K562 (cell line): Measurements from ENCODE around the gene ZNF366. TPM values are rescaled to one million over a fixed set of nuclear protein-coding genes. Genes with fewer than 3 reads are reported as not detected.
A peak's percentile ranks its signal among the peaks of the same experiment; 100 is the strongest.

Experiments
- BACH1 ChIP-seq: fragments of 200-800 bp; sonication (Bioruptor generic); IDR thresholded peaks from 2 replicates; pipeline ENCODE4 v1.6.1; 2016; ENCODE audit warnings: missing genetic modification characterization, missing compliant biosample characterization
- FOXJ3 ChIP-seq: sonication (generic); formaldehyde crosslinking; IDR thresholded peaks from 2 replicates; pipeline ENCODE4 v1.4.0; 2020; ENCODE audit warnings: mild to moderate bottlenecking, missing genetic modification reagents
- ILK ChIP-seq: fragments of 450-650 bp; IDR thresholded peaks from 2 replicates; pipeline ENCODE4 v1.6.1; 2016; ENCODE audit warnings: missing genetic modification characterization, low read depth, mild to moderate bottlenecking, missing compliant biosample characterization, moderate library complexity, borderline replicate concordance
- KAT8 ChIP-seq: fragments of 450-650 bp; IDR thresholded peaks from 2 replicates; pipeline ENCODE4 v1.6.1; 2016; ENCODE audit warnings: low read depth, mild to moderate bottlenecking
- LEF1 ChIP-seq: fragments of 450-650 bp; IDR thresholded peaks from 2 replicates; pipeline ENCODE4 v1.6.1; 2016; ENCODE audit warnings: mild to moderate bottlenecking
- PHTF2 ChIP-seq: fragments of 250-450 bp; sonication (Bioruptor Pico); IDR thresholded peaks from 2 replicates; pipeline ENCODE4 v1.5.0; 2021; ENCODE audit warnings: mild to moderate bottlenecking
- SMAD3 ChIP-seq: fragments of 450-650 bp; formaldehyde crosslinking; conservative IDR thresholded peaks from 2 replicates; pipeline ENCODE4 v1.4.0; 2020; ENCODE audit warnings: mild to moderate bottlenecking
- ZBTB1 ChIP-seq: sonication (generic); formaldehyde crosslinking; IDR thresholded peaks from 2 replicates; pipeline ENCODE4 v1.8.1; 2023; ENCODE audit warnings: missing genetic modification reagents, low read depth, mild to moderate bottlenecking, borderline replicate concordance
- ZNF134 ChIP-seq: fragments of 250-450 bp; sonication (Bioruptor Pico); conservative IDR thresholded peaks from 2 replicates; pipeline ENCODE4 v1.4.0; 2020
- ZNF316 ChIP-seq: fragments of 450-650 bp; IDR thresholded peaks from 2 replicates; pipeline ENCODE4 v1.6.1; 2016
- ZNF589 ChIP-seq: fragments of 200-800 bp; sonication (Bioruptor generic); IDR thresholded peaks from 2 replicates; pipeline ENCODE4 v1.6.1; 2016; ENCODE audit warnings: low read depth, missing genetic modification characterization, missing compliant biosample characterization
- polyA plus RNA-seq, 8 experiments: library from polyadenylated mRNA; depleted of rRNA in 4 of 8; stranded (reverse) in 5 of 8; unstranded in 3 of 8; fragments of >200 nt; fragmentation: Nextera tagmentation in 2 of 8; fragmentation: Illumina TruSeq in 1 of 8; extraction: Ambion mirVana in 2 of 8; extraction: Trizol in 1 of 8; gene quantifications; 2 replicates each; pipeline versions ENCODE4 v1.2.1 to v1.2.3, GENCODE V29; 2011 to 2014; ENCODE audit warnings: inconsistent platforms in 1 of 8, missing spikeins in 1 of 8
- total RNA-seq, 7 experiments: library from RNA; depleted of rRNA in 6 of 7; stranded (reverse); fragments of >200 nt in 6 of 7; fragmentation: Illumina TruSeq in 2 of 7; extraction: Trizol in 2 of 7; gene quantifications; 2 replicates each; pipeline versions ENCODE4 v1.2.1 to v1.2.3, GENCODE V29; 2011 to 2021; ENCODE audit warnings: low replicate concordance in 1 of 7
- TF ChIP-seq, protein P1 (sequence below): fragments of 450-650 bp; IDR thresholded peaks from 2 replicates; pipeline ENCODE4 v1.7.1; 2018; ENCODE audit warnings: mild to moderate bottlenecking, low read depth; ENCODE audit not compliant: partially characterized antibody
- TF ChIP-seq, protein P2 (sequence below): fragments of 450-650 bp; formaldehyde crosslinking; IDR thresholded peaks from 2 replicates; pipeline ENCODE4 v1.4.0; 2022; ENCODE audit warnings: missing genetic modification characterization
- TF ChIP-seq, protein P3 (sequence below): fragments of 450-650 bp; IDR thresholded peaks from 2 replicates; pipeline ENCODE4 v1.6.1; 2016; ENCODE audit warnings: antibody characterized with exemption
- TF ChIP-seq, protein P4 (sequence below): fragments of 250-450 bp; sonication (Bioruptor Pico); IDR thresholded peaks from 2 replicates; pipeline ENCODE4 v1.6.1; 2021; ENCODE audit warnings: mild to moderate bottlenecking
- TF ChIP-seq, protein P5 (sequence below): sonication (generic); formaldehyde crosslinking; IDR thresholded peaks from 2 replicates; pipeline ENCODE4 v1.5.0; 2020; ENCODE audit warnings: missing genetic modification reagents
- TF ChIP-seq, protein P6 (sequence below): fragments of 450-650 bp; formaldehyde crosslinking; IDR thresholded peaks from 2 replicates; pipeline ENCODE4 v1.4.0; 2020; ENCODE audit warnings: mild to moderate bottlenecking

Gene ZNF366
- total and polyA plus RNA-seq, 9 of the 15 experiments (the other 6 are each of a cell fraction or from before 2014, with no cell fraction given): not detected

DNA sequence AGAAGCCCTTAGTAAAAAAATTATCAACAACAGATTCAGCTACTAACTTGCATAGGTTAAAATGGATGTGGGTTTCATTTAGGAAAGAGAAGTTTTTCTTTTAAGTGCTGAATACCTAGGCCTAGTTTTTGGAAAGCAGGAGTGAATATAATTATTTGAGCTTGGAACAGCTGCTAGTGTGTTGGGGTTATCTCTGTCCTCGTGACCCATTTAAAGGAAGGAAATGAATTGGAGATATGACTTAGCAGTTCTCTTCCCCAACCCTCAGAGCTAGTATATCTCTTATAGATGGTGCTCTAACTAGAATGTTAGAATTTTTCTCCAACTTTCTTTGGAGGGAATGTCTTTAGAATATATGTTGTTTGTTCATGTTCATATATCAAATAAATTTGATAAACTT, 38.6 kb downstream of the ZNF366 start (continued):
- TF ChIP-seq, protein P1, sequence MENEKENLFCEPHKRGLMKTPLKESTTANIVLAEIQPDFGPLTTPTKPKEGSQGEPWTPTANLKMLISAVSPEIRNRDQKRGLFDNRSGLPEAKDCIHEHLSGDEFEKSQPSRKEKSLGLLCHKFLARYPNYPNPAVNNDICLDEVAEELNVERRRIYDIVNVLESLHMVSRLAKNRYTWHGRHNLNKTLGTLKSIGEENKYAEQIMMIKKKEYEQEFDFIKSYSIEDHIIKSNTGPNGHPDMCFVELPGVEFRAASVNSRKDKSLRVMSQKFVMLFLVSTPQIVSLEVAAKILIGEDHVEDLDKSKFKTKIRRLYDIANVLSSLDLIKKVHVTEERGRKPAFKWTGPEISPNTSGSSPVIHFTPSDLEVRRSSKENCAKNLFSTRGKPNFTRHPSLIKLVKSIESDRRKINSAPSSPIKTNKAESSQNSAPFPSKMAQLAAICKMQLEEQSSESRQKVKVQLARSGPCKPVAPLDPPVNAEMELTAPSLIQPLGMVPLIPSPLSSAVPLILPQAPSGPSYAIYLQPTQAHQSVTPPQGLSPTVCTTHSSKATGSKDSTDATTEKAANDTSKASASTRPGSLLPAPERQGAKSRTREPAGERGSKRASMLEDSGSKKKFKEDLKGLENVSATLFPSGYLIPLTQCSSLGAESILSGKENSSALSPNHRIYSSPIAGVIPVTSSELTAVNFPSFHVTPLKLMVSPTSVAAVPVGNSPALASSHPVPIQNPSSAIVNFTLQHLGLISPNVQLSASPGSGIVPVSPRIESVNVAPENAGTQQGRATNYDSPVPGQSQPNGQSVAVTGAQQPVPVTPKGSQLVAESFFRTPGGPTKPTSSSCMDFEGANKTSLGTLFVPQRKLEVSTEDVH: no peak
- TF ChIP-seq, protein P2, sequence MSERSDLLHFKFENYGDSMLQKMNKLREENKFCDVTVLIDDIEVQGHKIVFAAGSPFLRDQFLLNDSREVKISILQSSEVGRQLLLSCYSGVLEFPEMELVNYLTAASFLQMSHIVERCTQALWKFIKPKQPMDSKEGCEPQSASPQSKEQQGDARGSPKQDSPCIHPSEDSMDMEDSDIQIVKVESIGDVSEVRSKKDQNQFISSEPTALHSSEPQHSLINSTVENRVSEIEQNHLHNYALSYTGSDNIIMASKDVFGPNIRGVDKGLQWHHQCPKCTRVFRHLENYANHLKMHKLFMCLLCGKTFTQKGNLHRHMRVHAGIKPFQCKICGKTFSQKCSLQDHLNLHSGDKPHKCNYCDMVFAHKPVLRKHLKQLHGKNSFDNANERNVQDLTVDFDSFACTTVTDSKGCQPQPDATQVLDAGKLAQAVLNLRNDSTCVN (CRISPR knock-in tag): no peak
- TF ChIP-seq ZNF134 (CRISPR knock-in tag): no peak
- TF ChIP-seq FOXJ3: no peak
- TF ChIP-seq ZNF316: peak; percentile 77
- no peak for TF ChIP-seq SMAD3 (CRISPR knock-in tag)
- TF ChIP-seq ZBTB1: no peak
- no peak for TF ChIP-seq PHTF2
- TF ChIP-seq BACH1: peak; percentile 50; the same call in 1 of the 2 replicates
- 0 out of 2 replicates have a peak, but pooled peaks have one; percentile 61 for TF ChIP-seq ZNF589 (CRISPR knock-in tag)
- no peak for TF ChIP-seq KAT8
- TF ChIP-seq ILK (tag): no peak
- TF ChIP-seq, protein P3, sequence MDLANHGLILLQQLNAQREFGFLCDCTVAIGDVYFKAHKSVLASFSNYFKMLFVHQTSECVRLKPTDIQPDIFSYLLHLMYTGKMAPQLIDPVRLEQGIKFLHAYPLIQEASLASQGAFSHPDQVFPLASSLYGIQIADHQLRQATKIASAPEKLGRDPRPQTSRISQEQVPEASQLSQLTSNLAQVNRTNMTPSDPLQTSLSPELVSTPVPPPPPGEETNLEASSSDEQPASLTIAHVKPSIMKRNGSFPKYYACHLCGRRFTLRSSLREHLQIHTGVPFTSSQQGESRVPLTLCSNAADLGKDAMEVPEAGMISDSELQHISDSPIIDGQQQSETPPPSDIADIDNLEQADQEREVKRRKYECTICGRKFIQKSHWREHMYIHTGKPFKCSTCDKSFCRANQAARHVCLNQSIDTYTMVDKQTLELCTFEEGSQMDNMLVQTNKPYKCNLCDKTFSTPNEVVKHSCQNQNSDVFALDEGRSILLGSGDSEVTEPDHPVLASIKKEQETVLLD: no peak
- TF ChIP-seq, protein P4, sequence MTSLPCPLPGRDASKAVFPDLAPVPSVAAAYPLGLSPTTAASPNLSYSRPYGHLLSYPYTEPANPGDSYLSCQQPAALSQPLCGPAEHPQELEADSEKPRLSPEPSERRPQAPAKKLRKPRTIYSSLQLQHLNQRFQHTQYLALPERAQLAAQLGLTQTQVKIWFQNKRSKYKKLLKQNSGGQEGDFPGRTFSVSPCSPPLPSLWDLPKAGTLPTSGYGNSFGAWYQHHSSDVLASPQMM (CRISPR knock-in tag): no peak
- TF ChIP-seq, protein P5, sequence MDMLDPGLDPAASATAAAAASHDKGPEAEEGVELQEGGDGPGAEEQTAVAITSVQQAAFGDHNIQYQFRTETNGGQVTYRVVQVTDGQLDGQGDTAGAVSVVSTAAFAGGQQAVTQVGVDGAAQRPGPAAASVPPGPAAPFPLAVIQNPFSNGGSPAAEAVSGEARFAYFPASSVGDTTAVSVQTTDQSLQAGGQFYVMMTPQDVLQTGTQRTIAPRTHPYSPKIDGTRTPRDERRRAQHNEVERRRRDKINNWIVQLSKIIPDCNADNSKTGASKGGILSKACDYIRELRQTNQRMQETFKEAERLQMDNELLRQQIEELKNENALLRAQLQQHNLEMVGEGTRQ (CRISPR knock-in tag): peak; percentile 67
- TF ChIP-seq, protein P6, sequence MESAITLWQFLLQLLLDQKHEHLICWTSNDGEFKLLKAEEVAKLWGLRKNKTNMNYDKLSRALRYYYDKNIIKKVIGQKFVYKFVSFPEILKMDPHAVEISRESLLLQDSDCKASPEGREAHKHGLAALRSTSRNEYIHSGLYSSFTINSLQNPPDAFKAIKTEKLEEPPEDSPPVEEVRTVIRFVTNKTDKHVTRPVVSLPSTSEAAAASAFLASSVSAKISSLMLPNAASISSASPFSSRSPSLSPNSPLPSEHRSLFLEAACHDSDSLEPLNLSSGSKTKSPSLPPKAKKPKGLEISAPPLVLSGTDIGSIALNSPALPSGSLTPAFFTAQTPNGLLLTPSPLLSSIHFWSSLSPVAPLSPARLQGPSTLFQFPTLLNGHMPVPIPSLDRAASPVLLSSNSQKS (CRISPR knock-in tag): no peak
- peak; percentile 47; the same call in 1 of the 2 replicates for TF ChIP-seq LEF1
